Epithelial cell of proximal tubule (primary cell): Measurements from ENCODE around the gene MMP15. TPM values are rescaled to one million over a fixed set of nuclear protein-coding genes. Genes with fewer than 3 reads are reported as not detected.
"Not testable (repeated sequence)": the region's sequence is repeated elsewhere in the genome, so short reads cannot be mapped to it uniquely, and the experiment has no call there.

Source experiments
- DNase-seq: peaks from one replicate; pipeline ENCODE4 v3.0.0-alpha.2; 2011; ENCODE audit warnings: low read depth
- H3K4me3 ChIP-seq: 2 replicates; pipeline ENCODE4 v1.5.1; 2011; ENCODE audit warnings: low read depth, mild to moderate bottlenecking, low read length
- CTCF ChIP-seq: conservative IDR thresholded peaks from 2 replicates; pipeline ENCODE4 v1.5.1; 2012; ENCODE audit warnings: low read depth, mild to moderate bottlenecking, low read length
- total RNA-seq: library from RNA; depleted of rRNA; stranded (reverse); fragments of >200 nt; gene quantifications from 2 replicates; pipeline ENCODE4 v1.2.3, GENCODE V29; 2015

MMP15 gene
- total RNA-seq, 1 donor from 2014 or later: 36.0 TPM

- no peak for DNase-seq
- no peak overlapping the region for H3K4me3 ChIP-seq
- TF ChIP-seq CTCF: no peak
Measured at GRCh38 chr16:58062821-58063220, 37.3 kb downstream of the MMP15 start.

- H3K4me3 ChIP-seq: no peak overlapping the region
- DNase-seq: no peak
- no peak for TF ChIP-seq CTCF
Measured at GRCh38 chr16:58063377-58064076, 38.0 kb downstream of the MMP15 start.

GRCh38 chr16:58070585-58070984 is 45.0 kb downstream of the MMP15 start:
- no peak for TF ChIP-seq CTCF
- DNase-seq: no peak
- no peak overlapping the region for H3K4me3 ChIP-seq

- DNase-seq, H3K4me3 ChIP-seq: not testable (repeated sequence)
Measured at GRCh38 chr16:58072134-58072533, 46.6 kb downstream of the MMP15 start.

- not testable (repeated sequence) for DNase-seq, H3K4me3 ChIP-seq
Measured at GRCh38 chr16:58073086-58073485, 47.5 kb downstream of the MMP15 start.

- no peak for DNase-seq
- TF ChIP-seq CTCF: no peak
- no peak overlapping the region for H3K4me3 ChIP-seq
Measured at GRCh38 chr16:58074657-58075056, 49.1 kb downstream of the MMP15 start.

GRCh38 chr16:58076514-58076913 is 51.0 kb downstream of the MMP15 start:
- DNase-seq: no peak

More at GRCh38 chr16:58076514-58076913, 51.0 kb downstream of the MMP15 start:
- no peak for TF ChIP-seq CTCF
- no peak overlapping the region for H3K4me3 ChIP-seq
